OCI-LY7 (cell line): ENCODE measurements around the gene GPR84. TPM values are rescaled to one million over a fixed set of nuclear protein-coding genes. Genes with fewer than 3 reads are reported as not detected.

Source experiments
- BruUV-seq: library from RNA; stranded (reverse); fragments of 400-500 nt; replicated peaks from 2 replicates; lab custom pipeline; 2021; lab: Mats Ljungman, UMichigan
- CTCF ChIA-PET: fragments of 300-600 bp; sonication (Branson Sonifier 250); formaldehyde crosslinking; loops from one replicate; lab custom pipeline; 2022; ENCODE audit warnings: antibody characterized with exemption; ENCODE audit not compliant: unreplicated experiment; lab: Charles Lee
- POLR2A ChIA-PET: fragments of 300-600 bp; sonication (Branson Sonifier 250); formaldehyde crosslinking; loops from one replicate; lab custom pipeline; 2022; ENCODE audit warnings: antibody characterized with exemption; lab: Charles Lee
- DNase-seq: peaks from one replicate; pipeline ENCODE4 v3.0.0-alpha.2; 2015; ENCODE audit warnings: low spot score
- H2AFZ ChIP-seq: fragments of 200-600 bp; sonication (generic), shearing (Covaris generic); 2 replicates; pipeline ENCODE4 v1.6.1; 2014; ENCODE audit warnings: mild to moderate bottlenecking, antibody characterized with exemption, low read length, moderate library complexity
- H3K27ac ChIP-seq: fragments of 200-600 bp; sonication (generic); 2 replicates; pipeline ENCODE4 v1.5.1; 2014; ENCODE audit warnings: mixed run types, low read depth, mild to moderate bottlenecking, moderate library complexity, low read length, inconsistent platforms; ENCODE audit not compliant: poor library complexity, severe bottlenecking
- H3K36me3 ChIP-seq: fragments of 200-600 bp; sonication (generic); 2 replicates; pipeline ENCODE4 v1.6.1; 2014; ENCODE audit warnings: mild to moderate bottlenecking, antibody characterized with exemption, low read length, moderate library complexity, mixed read lengths; ENCODE audit not compliant: insufficient read depth
- H3K4me1 ChIP-seq: fragments of 200-600 bp; sonication (generic); 2 replicates; pipeline ENCODE4 v1.5.1; 2014; ENCODE audit warnings: mild to moderate bottlenecking, low read length; ENCODE audit not compliant: insufficient read depth, poor library complexity, severe bottlenecking
- H3K4me2 ChIP-seq: fragments of 200-600 bp; sonication (generic); 2 replicates; pipeline ENCODE4 v1.6.1; 2014; ENCODE audit warnings: mild to moderate bottlenecking, low read length
- H3K4me3 ChIP-seq: fragments of 200-600 bp; sonication (generic); 2 replicates; pipeline ENCODE4 v1.5.1; 2014; ENCODE audit warnings: mild to moderate bottlenecking, low read depth, low read length; ENCODE audit not compliant: poor library complexity, severe bottlenecking
- H3K79me2 ChIP-seq: fragments of 200-600 bp; sonication (generic); 2 replicates; pipeline ENCODE4 v1.6.1; 2016; ENCODE audit warnings: low read depth, mild to moderate bottlenecking, low read length, moderate library complexity, mixed read lengths; ENCODE audit not compliant: insufficient read depth
- H3K9me2 ChIP-seq: fragments of 200-600 bp; sonication (generic); 2 replicates; pipeline ENCODE4 v1.6.1; 2016; ENCODE audit warnings: mild to moderate bottlenecking, low read length, mixed read lengths; ENCODE audit not compliant: insufficient read depth
- H3K9me3 ChIP-seq: fragments of 200-600 bp; sonication (generic); 2 replicates; pipeline ENCODE4 v1.6.1; 2014; ENCODE audit warnings: mild to moderate bottlenecking, mixed run types, low read length, mixed read lengths
- H4K20me1 ChIP-seq: fragments of 200-600 bp; sonication (generic); 2 replicates; pipeline ENCODE4 v1.6.1; 2014; ENCODE audit warnings: mild to moderate bottlenecking, antibody characterized with exemption, low read length, moderate library complexity, mixed read lengths; ENCODE audit not compliant: insufficient read depth
- CTCF ChIP-seq: fragments of 200-600 bp; sonication (generic); conservative IDR thresholded peaks from 2 replicates; pipeline ENCODE4 v1.5.1; 2014; ENCODE audit warnings: mild to moderate bottlenecking, antibody characterized with exemption, low read length, moderate library complexity, mixed read lengths
- EZH2phosphoT487 ChIP-seq: fragments of 200-600 bp; sonication (generic); IDR thresholded peaks from 2 replicates; pipeline ENCODE4 v1.6.1; 2018; ENCODE audit warnings: low read depth, borderline replicate concordance, mild to moderate bottlenecking, mixed run types, antibody characterized with exemption, low read length, moderate library complexity, mixed read lengths
- intact Hi-C: fragments of 100-400 bp; cut with micrococcal nuclease; formaldehyde crosslinking; loops from one replicate; pipeline ENCODE4 v1.10.0; 2022; ENCODE audit not compliant: unreplicated experiment
- total RNA-seq, 2 experiments: library from RNA; depleted of rRNA in 1 of 2; stranded (reverse); fragments of >200 nt in 1 of 2; shearing (Covaris generic) in 1 of 2; gene quantifications; 2 replicates each; pipeline ENCODE4 v1.2.3, GENCODE V29; 2014 to 2022

The GPR84 gene
- total RNA-seq, 2 experiments from 2014 or later: 0.30 TPM; not detected in 1

- no peak for DNase-seq
- BruUV-seq: no TSS peak
- intact Hi-C loops: loop anchor here (2.0 kb wide), 1 partner anchor 75 kb away; no protein-coding TSS in a partner anchor
- Histone ChIP-seq H4K20me1 (no peaks in the 10 kb centered on the region), H3K4me1 (peaks cover 16% of the 10 kb centered on the region), H3K27ac (no peak overlapping the region), H3K9me2 (no peaks in the 10 kb centered on the region), H2AFZ (no peak overlapping the region), H3K4me3 (no peak overlapping the region), H3K9me3 (no peaks in the 10 kb centered on the region), H3K79me2 (no peaks in the 10 kb centered on the region), H3K4me2 (no peak overlapping the region; the same call in 1 of the 2 replicates), H3K36me3 (no peaks in the 10 kb centered on the region)
- CTCF ChIA-PET: no interaction called here
- TF ChIP-seq CTCF: no peak
- TF ChIP-seq EZH2phosphoT487: no peak
- POLR2A ChIA-PET: no interaction called here
Measured at GRCh38 chr12:54369597-54370131, 5.4 kb upstream of the GPR84 start.

- CTCF ChIA-PET: interaction anchor here (0.6 to 1.4 kb wide), 5 partner anchors 11 to 180 kb away, joined by 3 to 4 read pairs (median 3); no protein-coding TSS in a partner anchor
- Histone ChIP-seq H3K9me2 (no peaks in the 10 kb centered on the region), H3K4me2 (peak overlapping the region; percentile 47), H3K79me2 (no peaks in the 10 kb centered on the region), H3K36me3 (no peaks in the 10 kb centered on the region), H3K27ac (no peak overlapping the region), H3K4me1 (peaks cover 23% of the 10 kb centered on the region), H4K20me1 (no peaks in the 10 kb centered on the region), H2AFZ (peak overlapping the region; percentile 90), H3K9me3 (no peaks in the 10 kb centered on the region), H3K4me3 (peak overlapping the region; percentile 27)
- POLR2A ChIA-PET: interaction anchor here (0.7 to 1.2 kb wide), 3 partner anchors 90 to 151 kb away, joined by 3 to 6 read pairs (median 4); no protein-coding TSS in a partner anchor
- BruUV-seq: no TSS peak
- TF ChIP-seq CTCF: peak; percentile 96
- TF ChIP-seq EZH2phosphoT487: no peak
- intact Hi-C loops: loop anchor here (1.0 to 2.0 kb wide), 2 partner anchors 25 to 74 kb away; no protein-coding TSS in a partner anchor
- DNase-seq: peak; percentile 90
Measured at GRCh38 chr12:54368709-54369596, 4.7 kb upstream of the GPR84 start.
